HG03066 (cell line): ENCODE results near the gene CHIC2.
"Not testable (repeated sequence)": the region's sequence is repeated elsewhere in the genome, so short reads cannot be mapped to it uniquely, and the experiment has no call there.

Experiments used
- ATAC-seq: cut with Tn5 transposase; IDR thresholded peaks from one replicate; pipeline ENCODE4 v1.9.1; 2021; ENCODE audit warnings: low read depth; ENCODE audit not compliant: unreplicated experiment

Gene CHIC2

DNA sequence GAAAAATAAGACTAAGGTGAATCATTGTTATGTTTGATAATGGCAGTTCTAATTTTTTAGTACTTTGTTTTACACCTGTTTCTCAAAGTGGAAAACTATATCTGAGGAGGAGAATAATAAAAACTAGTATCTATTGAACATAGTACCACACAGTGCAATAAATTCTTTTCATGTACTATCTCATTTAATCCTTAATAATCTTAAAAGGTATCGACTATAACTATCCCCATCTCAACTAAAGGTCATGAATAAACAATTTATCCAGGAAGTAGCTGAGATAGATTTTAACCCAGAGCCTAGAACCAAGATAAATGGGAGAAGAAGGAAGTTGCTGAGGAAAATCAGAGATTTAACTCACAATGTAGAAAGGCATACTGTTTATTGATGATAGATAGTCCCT, 2.5 kb downstream of the CHIC2 start:
- ATAC-seq: no peak

- ATAC-seq: no peak
Measured at GRCh38 chr4:54061067-54061466, 3.3 kb downstream of the CHIC2 start.

DNA sequence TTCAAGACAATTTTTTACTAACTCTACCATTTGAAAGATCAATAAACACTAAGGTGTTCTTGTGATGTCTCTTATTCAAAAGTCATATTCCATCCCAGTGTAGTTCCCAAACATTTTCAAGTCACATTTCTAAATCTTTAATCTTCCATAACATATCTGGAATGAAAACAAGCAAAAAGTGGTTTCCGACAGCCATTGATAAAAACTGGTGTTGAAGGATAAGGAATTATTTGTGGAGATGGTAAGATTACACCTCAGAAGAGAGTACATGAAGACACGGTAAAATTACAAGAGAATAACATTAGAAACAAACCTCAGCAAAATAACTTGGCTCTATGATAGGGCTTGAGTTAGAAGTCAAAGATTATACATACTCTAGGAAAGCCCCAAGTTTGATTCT, 4.3 kb downstream of the CHIC2 start:
- no peak for ATAC-seq

- peak; percentile 44 for ATAC-seq
Measured at GRCh38 chr4:54058171-54058570, 6.2 kb downstream of the CHIC2 start.

GRCh38 chr4:54056360-54056759, 8.0 kb downstream of the CHIC2 start:
- no peak for ATAC-seq

DNA sequence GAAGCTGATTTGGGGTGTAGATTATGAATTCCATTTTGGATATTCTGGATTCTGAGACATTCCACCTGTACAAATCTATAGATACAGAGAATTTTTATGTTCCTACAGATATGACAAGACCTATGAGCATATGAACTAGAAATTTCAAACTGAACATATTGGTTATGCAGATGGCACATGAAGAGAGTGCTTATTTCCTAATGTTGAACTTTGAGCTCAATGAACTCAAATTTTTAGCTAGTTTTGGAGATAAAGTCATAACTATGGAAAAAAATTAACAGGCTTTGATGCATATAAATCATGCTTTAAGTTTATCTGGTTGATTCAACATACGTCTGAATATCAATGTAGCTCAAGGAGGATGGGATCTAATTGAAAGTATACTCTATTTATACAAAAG, 8.9 kb downstream of the CHIC2 start:
- no peak for ATAC-seq

- ATAC-seq: no peak
Measured at GRCh38 chr4:54054501-54054900, 9.9 kb downstream of the CHIC2 start.

DNA sequence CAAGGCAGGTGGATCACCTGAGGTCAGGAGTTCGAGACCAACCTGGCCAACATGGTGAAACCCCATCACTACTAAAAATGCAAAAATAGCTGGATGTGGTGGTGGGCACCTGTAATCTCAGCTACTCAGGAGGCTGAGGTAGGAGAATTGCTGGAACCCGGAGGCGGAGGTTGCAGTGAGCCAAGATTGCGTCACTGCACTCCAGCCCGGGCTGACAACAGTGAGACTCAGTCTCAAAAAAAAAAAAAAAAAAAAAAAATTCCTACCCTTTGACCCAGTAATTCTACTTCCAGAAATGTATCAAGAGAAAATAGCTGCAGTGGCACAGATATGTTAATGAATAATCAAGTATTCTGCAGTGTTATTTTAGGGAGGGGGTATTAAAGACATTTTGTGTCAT, 11.1 kb downstream of the CHIC2 start:
- ATAC-seq: not testable (repeated sequence)

DNA sequence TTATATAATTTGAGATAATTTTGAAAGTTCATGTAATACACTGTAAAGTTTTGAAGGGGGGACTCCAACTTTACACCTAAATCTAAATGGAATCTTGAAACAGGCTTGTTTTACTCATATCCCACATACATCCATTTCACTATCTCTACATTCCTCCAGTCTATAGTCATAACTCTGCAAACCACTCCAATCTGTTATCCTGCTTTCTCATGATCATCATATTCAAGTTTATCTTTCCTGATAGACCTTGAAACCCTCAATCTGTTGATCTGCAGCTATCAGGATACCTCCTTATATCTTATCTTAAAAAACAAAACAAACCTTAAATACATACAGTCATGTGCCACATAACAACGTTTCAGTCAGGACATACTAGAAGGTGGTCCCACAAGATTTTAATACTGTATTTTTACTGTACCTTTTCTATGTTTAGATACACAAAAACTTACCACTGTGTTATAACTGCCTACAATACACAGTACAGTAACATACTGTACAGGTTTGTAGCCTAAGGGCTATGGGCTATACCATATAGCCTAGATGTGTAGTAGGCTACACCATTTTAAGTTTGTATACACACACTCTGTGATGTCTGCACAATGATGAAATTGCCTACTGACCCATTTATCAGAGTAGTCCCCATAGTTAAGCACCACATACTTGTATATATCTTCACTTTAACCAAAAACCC, 14.0 kb downstream of the CHIC2 start:
- ATAC-seq: no peak

GRCh38 chr4:54043630-54044029, 20.8 kb downstream of the CHIC2 start:
- ATAC-seq: not testable (repeated sequence)

- no peak for ATAC-seq
Measured at GRCh38 chr4:54041933-54042332, 22.5 kb downstream of the CHIC2 start.

DNA sequence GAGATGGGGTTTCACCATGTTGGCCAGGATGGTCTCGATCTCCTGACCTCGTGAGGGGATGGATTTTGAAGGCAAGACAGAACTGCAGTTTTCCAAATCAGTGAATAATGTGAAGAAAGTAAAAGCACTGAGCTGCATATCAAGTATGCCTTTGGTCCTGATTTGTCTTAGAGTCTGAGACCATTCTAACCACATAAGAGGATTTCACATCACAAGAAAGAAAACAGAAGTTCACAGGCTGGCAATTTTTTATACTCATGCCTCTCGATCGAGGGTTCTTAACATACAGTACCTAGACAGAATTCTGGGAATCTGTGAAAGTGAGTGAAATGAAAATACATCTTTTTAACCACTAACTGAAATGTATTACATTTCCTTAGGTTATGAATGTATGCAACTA, 23.3 kb downstream of the CHIC2 start:
- ATAC-seq: no peak

- no peak for ATAC-seq
Measured at GRCh38 chr4:54038056-54038455, 26.3 kb downstream of the CHIC2 start.

- ATAC-seq: no peak
Measured at GRCh38 chr4:54036184-54036583, 28.2 kb downstream of the CHIC2 start.

GRCh38 chr4:54032558-54033135, 31.8 kb downstream of the CHIC2 start:
- ATAC-seq: no peak

DNA sequence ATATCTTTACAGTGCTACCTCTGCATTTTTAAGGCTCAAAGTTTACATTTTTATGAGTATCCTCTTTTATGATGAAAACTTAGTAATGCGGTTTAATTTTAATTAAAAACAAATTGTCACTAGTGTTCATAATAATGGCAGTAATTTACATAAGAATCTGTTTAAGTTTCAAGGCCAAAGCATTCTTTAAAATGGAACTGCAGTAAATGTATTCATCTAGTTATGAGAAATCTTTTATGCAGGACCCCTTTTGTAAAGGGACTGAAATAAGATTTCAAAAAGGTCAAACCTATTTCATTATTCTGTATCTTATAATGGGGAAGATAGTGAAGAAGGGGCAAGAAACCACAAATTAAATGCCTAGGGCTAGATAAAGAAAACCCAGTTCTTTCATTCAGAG, 37.1 kb downstream of the CHIC2 start:
- ATAC-seq: no peak

- ATAC-seq: no peak
Measured at GRCh38 chr4:54025582-54025981, 38.8 kb downstream of the CHIC2 start.

DNA sequence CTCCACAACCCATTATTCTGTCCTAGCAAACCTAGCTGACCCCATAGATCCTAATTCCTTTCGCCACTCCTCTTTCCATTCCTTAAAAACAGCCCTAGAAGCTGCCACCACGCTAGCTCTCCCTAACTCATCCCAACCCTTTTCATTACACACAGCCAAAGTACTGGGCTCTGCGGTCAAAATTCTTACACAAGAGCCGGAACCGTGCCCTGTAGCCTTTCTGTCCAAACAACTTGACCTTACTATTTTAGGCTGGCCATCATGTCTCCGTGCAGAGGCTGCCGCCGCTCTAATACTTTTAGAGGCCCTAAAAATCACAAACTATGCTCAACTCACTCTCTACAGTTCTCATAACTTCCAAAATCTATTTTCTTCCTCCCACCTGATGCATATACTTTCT, 41.4 kb downstream of the CHIC2 start:
- ATAC-seq: not testable (repeated sequence)

DNA sequence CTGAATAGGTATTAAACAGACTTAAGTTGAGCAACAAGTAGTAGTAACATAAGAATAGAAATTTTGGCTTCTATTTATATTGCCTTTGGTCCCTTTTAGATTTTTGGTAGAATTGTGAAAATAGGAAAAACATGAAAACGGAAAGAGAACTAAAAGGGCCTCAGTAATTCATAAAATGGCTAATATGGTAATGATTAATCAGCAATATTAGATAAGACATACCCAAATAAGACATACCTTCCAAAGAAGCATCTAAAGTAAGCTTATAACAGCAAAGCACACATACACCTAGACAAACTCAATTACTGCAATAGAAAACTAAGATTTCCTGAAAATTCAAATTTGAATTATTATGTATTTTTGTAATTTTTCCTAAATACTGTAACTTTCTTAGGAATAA, 46.4 kb downstream of the CHIC2 start:
- ATAC-seq: no peak

- no peak for ATAC-seq
Measured at GRCh38 chr4:54017308-54017707, 47.1 kb downstream of the CHIC2 start.

- ATAC-seq: no peak
Measured at GRCh38 chr4:54016504-54016903, 47.9 kb downstream of the CHIC2 start.

DNA sequence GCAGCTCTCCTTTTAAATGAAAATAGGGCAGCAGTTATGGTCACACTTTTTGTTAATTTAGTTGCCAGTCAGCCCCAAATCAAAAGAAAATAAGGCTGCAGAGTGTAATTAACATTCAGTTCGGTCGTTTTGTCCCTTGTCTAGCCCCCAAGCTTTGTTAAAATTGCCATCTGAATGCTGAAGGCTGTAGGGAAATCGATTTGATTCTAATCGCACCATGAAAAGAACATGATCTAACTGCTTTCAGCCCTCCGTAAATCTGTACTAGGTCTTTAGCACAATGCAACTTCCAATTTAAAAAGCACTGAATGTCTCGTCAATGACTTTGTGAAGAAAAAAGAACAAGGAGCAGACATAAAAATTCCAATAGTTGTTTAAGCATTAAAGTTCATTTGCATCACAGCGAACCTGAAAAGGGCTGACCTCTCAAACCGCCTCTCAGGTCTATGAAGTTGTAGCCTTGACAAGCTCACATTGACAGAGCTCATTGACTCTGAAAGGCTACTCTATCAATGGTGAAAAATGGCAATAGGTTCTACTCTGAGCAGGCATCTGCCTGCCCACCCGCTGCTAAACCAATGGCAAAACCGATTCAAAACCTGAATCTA, 48.9 kb downstream of the CHIC2 start:
- no peak for ATAC-seq
